ENCODE measurements around the gene NKAIN2. TPM values are rescaled to one million over a fixed set of nuclear protein-coding genes. Genes with fewer than 3 reads are reported as not detected.

The NKAIN2 gene
- total RNA-seq, 2 donors from 2014 or later: 0.29 TPM; not detected in 1

DNA sequence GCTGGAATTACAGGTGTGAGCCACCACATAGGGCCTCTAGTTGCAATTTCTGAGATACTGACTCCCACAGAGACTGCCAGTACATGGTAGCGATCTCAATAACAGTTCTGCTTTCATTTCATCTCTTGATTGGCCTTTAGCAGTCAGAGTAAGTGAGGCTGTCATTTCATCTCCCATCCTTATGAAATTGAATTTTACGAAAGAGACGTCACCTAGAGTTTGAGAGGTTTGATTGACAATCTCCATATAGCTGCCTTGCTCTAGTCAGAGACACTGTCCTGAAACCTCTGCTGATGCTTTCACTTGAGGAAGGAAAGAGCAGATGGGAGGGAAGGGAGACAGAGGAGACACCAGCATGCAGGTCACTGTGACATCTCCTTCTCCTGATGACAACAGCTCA, 466.1 kb downstream of the NKAIN2 start:
- Mint-ChIP-seq H3K4me1 (no peaks in the 10 kb centered on the region), H3K27ac (no peak overlapping the region), H3K27me3 (ENCODE audit: insufficient read depth) (no peaks in the 10 kb centered on the region), H3K4me3 (no peak overlapping the region), H3K9me3 (peaks cover 12% of the 10 kb centered on the region), H3K36me3 (ENCODE audit: low read depth) (peaks cover 5% of the 10 kb centered on the region)
- DNase-seq: no peak
- Histone ChIP-seq H3K27ac (ENCODE audit: low read depth, low read length) (no peak overlapping the region), H3K4me3 (ENCODE audit: low read length) (no peak overlapping the region), H3K27me3 (ENCODE audit: control insufficient read depth, insufficient read depth, low read length, poor library complexity, severe bottlenecking) (no peaks in the 10 kb centered on the region), H3K36me3 (ENCODE audit: control insufficient read depth, insufficient read depth, low read length) (no peaks in the 10 kb centered on the region), H3K9ac (ENCODE audit: extremely low read depth, low read length, poor library complexity, severe bottlenecking) (no peak overlapping the region), H3K4me1 (ENCODE audit: control insufficient read depth, insufficient read depth, low read length) (peaks cover 2% of the 10 kb centered on the region), H3K9me3 (ENCODE audit: control insufficient read depth, low read length) (peaks cover 8% of the 10 kb centered on the region)
- TF ChIP-seq, protein P1, sequence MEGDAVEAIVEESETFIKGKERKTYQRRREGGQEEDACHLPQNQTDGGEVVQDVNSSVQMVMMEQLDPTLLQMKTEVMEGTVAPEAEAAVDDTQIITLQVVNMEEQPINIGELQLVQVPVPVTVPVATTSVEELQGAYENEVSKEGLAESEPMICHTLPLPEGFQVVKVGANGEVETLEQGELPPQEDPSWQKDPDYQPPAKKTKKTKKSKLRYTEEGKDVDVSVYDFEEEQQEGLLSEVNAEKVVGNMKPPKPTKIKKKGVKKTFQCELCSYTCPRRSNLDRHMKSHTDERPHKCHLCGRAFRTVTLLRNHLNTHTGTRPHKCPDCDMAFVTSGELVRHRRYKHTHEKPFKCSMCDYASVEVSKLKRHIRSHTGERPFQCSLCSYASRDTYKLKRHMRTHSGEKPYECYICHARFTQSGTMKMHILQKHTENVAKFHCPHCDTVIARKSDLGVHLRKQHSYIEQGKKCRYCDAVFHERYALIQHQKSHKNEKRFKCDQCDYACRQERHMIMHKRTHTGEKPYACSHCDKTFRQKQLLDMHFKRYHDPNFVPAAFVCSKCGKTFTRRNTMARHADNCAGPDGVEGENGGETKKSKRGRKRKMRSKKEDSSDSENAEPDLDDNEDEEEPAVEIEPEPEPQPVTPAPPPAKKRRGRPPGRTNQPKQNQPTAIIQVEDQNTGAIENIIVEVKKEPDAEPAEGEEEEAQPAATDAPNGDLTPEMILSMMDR (conservative IDR thresholded peaks at IDR 0.05): no peak
- 96% methylated on average over 3 of the region's 3 CpGs for WGBS, 2 experiments (ENCODE audit: insufficient coverage in 1 of 2, insufficient read length in 1 of 2)

DNA sequence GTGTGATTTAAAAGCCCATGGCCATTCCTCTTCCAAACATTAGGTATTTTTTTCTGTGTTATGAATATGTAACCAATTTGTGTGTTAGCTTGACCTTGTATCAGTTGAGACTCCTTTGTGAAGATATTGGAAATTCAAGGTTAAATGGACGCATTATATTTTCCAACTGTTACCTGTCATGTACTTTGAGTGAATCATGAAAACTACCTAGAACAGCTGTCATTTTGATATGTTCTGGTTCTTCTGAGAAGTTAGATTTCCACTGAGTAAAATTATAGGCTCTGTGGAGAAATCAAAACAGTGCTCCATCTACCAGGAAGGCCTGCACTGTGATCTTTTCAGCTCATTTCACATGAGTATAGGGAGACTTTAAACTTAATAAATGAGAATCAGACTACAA, 470.0 kb downstream of the NKAIN2 start:
- no peaks in the 10 kb centered on the region for H3K36me3 ChIP-seq (ENCODE audit: control insufficient read depth, insufficient read depth, low read length)
- Mint-ChIP-seq H3K27ac (no peak overlapping the region), H3K4me3 (no peak overlapping the region), H3K36me3 (ENCODE audit: low read depth) (peaks cover 5% of the 10 kb centered on the region), H3K4me1 (no peaks in the 10 kb centered on the region), H3K9me3 (peaks cover 12% of the 10 kb centered on the region), H3K27me3 (ENCODE audit: insufficient read depth) (no peaks in the 10 kb centered on the region)
- no peaks in the 10 kb centered on the region for H3K4me1 ChIP-seq (ENCODE audit: control insufficient read depth, insufficient read depth, low read length)
- no peak overlapping the region for H3K27ac ChIP-seq (ENCODE audit: low read depth, low read length)
- 80 to 95% methylated on average over 1 of the region's 1 CpG for WGBS, 2 experiments (ENCODE audit: insufficient coverage in 1 of 2, insufficient read length in 1 of 2)
- DNase-seq: no peak
- TF ChIP-seq, protein P1 (conservative IDR thresholded peaks at IDR 0.05): no peak
- no peaks in the 10 kb centered on the region for H3K27me3 ChIP-seq (ENCODE audit: control insufficient read depth, insufficient read depth, low read length, poor library complexity, severe bottlenecking)
- no peak overlapping the region for H3K9ac ChIP-seq (ENCODE audit: extremely low read depth, low read length, poor library complexity, severe bottlenecking)
- peaks cover 8% of the 10 kb centered on the region for H3K9me3 ChIP-seq (ENCODE audit: control insufficient read depth, low read length)
- no peak overlapping the region for H3K4me3 ChIP-seq (ENCODE audit: low read length)

DNA sequence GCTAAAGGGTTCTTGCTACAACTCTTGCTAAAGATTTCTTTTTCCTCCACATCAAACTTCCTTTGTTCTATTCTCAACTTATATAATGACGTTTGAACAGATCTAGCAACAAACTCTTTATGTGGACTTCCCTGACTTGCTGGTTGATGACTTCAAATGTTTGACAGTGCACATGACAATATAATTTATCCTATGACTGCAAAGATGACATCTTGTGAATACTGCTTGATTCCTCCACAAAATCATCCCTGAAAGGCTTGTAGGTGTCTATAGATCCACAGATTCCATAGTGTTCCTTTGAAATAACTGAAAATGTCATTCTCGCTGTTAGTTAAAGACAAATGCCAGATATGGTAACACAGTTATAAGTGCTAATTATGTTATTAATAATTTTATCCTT, 478.9 kb downstream of the NKAIN2 start:
- no peak overlapping the region for H3K9ac ChIP-seq (ENCODE audit: extremely low read depth, low read length, poor library complexity, severe bottlenecking)
- H3K36me3 ChIP-seq (ENCODE audit: control insufficient read depth, insufficient read depth, low read length): no peaks in the 10 kb centered on the region
- WGBS, 2 experiments (ENCODE audit: insufficient coverage in 1 of 2, insufficient read length in 1 of 2): 83 to 87% methylated on average over 1 to 2 of the region's 2 CpGs
- Mint-ChIP-seq H3K27ac (no peak overlapping the region), H3K4me3 (no peak overlapping the region), H3K36me3 (ENCODE audit: low read depth) (no peaks in the 10 kb centered on the region), H3K9me3 (no peaks in the 10 kb centered on the region), H3K27me3 (ENCODE audit: insufficient read depth) (no peaks in the 10 kb centered on the region), H3K4me1 (no peaks in the 10 kb centered on the region)
- no peaks in the 10 kb centered on the region for H3K27me3 ChIP-seq (ENCODE audit: control insufficient read depth, insufficient read depth, low read length, poor library complexity, severe bottlenecking)
- H3K9me3 ChIP-seq (ENCODE audit: control insufficient read depth, low read length): no peaks in the 10 kb centered on the region
- no peak overlapping the region for H3K27ac ChIP-seq (ENCODE audit: low read depth, low read length)
- DNase-seq: no peak
- TF ChIP-seq, protein P1 (conservative IDR thresholded peaks at IDR 0.05): no peak
- no peaks in the 10 kb centered on the region for H3K4me1 ChIP-seq (ENCODE audit: control insufficient read depth, insufficient read depth, low read length)
- no peak overlapping the region for H3K4me3 ChIP-seq (ENCODE audit: low read length)
